ENCODE data around the gene CBX7. TPM values are rescaled to one million over a fixed set of nuclear protein-coding genes. Genes with fewer than 3 reads are reported as not detected.

Gene CBX7

Small RNA genes within 50 kb of the gene (small RNA-seq; reads per million reads assigned to genes)
- gene COX5BP7 (ENCODE audit: insufficient read depth), result not detected

Data from mesendoderm (in vitro differentiated cells).